ENCODE results near the gene MCF2L2.

The MCF2L2 gene

GRCh38 chr3:183388213-183388895 lies 40.1 kb downstream of the MCF2L2 start:
- TF ChIP-seq SIN3A (IDR thresholded peaks at IDR 0.05; ENCODE audit: borderline replicate concordance, insufficient read depth, low read length) (no peak), TAF1 (IDR thresholded peaks at IDR 0.05; ENCODE audit: borderline replicate concordance, insufficient read depth, low read length) (no peak), POLR2AphosphoS5 (IDR thresholded peaks at IDR 0.05; ENCODE audit: low read depth, low read length) (no peak), FOXP2 (optimal IDR thresholded peaks at IDR 0.05; ENCODE audit: borderline replicate concordance, extremely low read depth, extremely low read length, insufficient read depth) (no peak)

GRCh38 chr3:183387797-183388196 lies 40.6 kb downstream of the MCF2L2 start:
- TF ChIP-seq REST (IDR thresholded peaks at IDR 0.05; ENCODE audit: insufficient read depth in 1 of 2, low read depth in 2 of 2, low read length in 2 of 2): no peak
- TF ChIP-seq POLR2AphosphoS5 (IDR thresholded peaks at IDR 0.05; ENCODE audit: low read depth, low read length): no peak
- no peak for TF ChIP-seq TAF1 (IDR thresholded peaks at IDR 0.05; ENCODE audit: borderline replicate concordance, insufficient read depth, low read length)
- TF ChIP-seq SIN3A (IDR thresholded peaks at IDR 0.05; ENCODE audit: borderline replicate concordance, insufficient read depth, low read length): no peak
- no peak for TF ChIP-seq FOXP2 (optimal IDR thresholded peaks at IDR 0.05; ENCODE audit: borderline replicate concordance, extremely low read depth, extremely low read length, insufficient read depth)

GRCh38 chr3:183386651-183387050 lies 41.8 kb downstream of the MCF2L2 start:
- no peak for TF ChIP-seq FOXP2 (optimal IDR thresholded peaks at IDR 0.05; ENCODE audit: borderline replicate concordance, extremely low read depth, extremely low read length, insufficient read depth)
- TF ChIP-seq POLR2AphosphoS5 (IDR thresholded peaks at IDR 0.05; ENCODE audit: low read depth, low read length): no peak

- TF ChIP-seq TAF1 (IDR thresholded peaks at IDR 0.05; ENCODE audit: borderline replicate concordance, insufficient read depth, low read length): no peak
- TF ChIP-seq POLR2AphosphoS5 (IDR thresholded peaks at IDR 0.05; ENCODE audit: low read depth, low read length): no peak
These were observed 42.5 kb downstream of the MCF2L2 start for GRCh38 chr3:183385698-183386613.

- TF ChIP-seq TAF1 (IDR thresholded peaks at IDR 0.05; ENCODE audit: borderline replicate concordance, insufficient read depth, low read length): no peak
- TF ChIP-seq REST (IDR thresholded peaks at IDR 0.05; ENCODE audit: insufficient read depth in 1 of 2, low read depth in 2 of 2, low read length in 2 of 2): no peak
- no peak for TF ChIP-seq POLR2AphosphoS5 (IDR thresholded peaks at IDR 0.05; ENCODE audit: low read depth, low read length)
- TF ChIP-seq SIN3A (IDR thresholded peaks at IDR 0.05; ENCODE audit: borderline replicate concordance, insufficient read depth, low read length): no peak
- no peak for TF ChIP-seq FOXP2 (optimal IDR thresholded peaks at IDR 0.05; ENCODE audit: borderline replicate concordance, extremely low read depth, extremely low read length, insufficient read depth)
These were observed 46.7 kb downstream of the MCF2L2 start for GRCh38 chr3:183381673-183382072.

GRCh38 chr3:183381179-183381578 lies 47.2 kb downstream of the MCF2L2 start:
- no peak for TF ChIP-seq REST (IDR thresholded peaks at IDR 0.05; ENCODE audit: insufficient read depth in 1 of 2, low read depth in 2 of 2, low read length in 2 of 2)
- no peak for TF ChIP-seq POLR2AphosphoS5 (IDR thresholded peaks at IDR 0.05; ENCODE audit: low read depth, low read length)
- no peak for TF ChIP-seq TAF1 (IDR thresholded peaks at IDR 0.05; ENCODE audit: borderline replicate concordance, insufficient read depth, low read length)
- TF ChIP-seq SIN3A (IDR thresholded peaks at IDR 0.05; ENCODE audit: borderline replicate concordance, insufficient read depth, low read length): no peak
- no peak for TF ChIP-seq FOXP2 (optimal IDR thresholded peaks at IDR 0.05; ENCODE audit: borderline replicate concordance, extremely low read depth, extremely low read length, insufficient read depth)

Measured in PFSK-1 (cell line).